Measurements from ENCODE around the gene MMP26. TPM values are rescaled to one million over a fixed set of nuclear protein-coding genes. Genes with fewer than 3 reads are reported as not detected.
A peak's percentile ranks its signal among the peaks of the same experiment; 100 is the strongest.

MMP26 gene
- total RNA-seq, result not detected

DNA sequence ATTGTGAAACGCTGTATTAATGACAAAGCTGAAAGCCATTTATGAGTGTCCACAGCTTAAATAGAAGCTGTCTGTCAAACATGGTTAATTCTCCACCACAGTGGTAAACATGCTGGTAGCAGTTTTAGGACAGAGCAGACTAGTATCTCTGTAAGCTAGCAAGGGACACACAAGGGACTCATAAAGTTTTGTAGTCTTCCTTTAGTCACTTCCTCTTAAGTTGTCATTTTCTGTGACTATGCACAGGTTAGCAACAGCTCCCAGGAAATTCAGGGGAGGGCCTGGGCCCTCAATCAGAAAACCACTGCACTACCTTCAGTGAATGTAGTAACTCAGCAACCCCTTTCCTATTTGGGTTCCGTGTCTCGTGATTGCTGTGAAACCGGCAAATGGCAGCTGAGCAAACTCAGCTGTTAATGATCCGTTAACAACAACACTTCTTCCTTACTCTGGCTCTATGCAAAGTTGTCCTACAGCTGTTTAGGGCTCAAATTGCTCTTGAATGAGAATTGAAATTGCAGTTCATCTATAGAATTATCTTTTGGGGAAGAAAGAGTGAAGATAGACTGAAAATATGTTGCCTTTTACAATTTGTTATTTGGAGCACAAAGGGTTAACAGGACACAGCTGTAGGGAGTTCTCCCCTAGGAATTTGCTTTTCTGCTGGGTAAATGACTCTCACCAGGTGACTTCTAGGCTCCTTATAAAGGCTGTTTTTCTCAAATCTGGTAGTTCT is at the start of gene MMP26:
Gene MMP26 (plus strand): TSS at position 731 of the 736 bp plus-strand sequence.
- intact Hi-C loops (cut with DNase I), result no loop called here
- WGBS, 2 donors, result 8 to 17% methylated on average over 5 of the region's 5 CpGs
- ATAC-seq (peak; percentile 45), DNase-seq (peak in 3 of 4 donors; percentile 21 to 53 (median 29))
- H3K36me3 ChIP-seq (replicated peaks in 1 of 2; ENCODE audit: insufficient read depth in 1 of 2, low read depth in 2 of 2), result no peaks in the 10 kb centered on the region
- H3K27ac ChIP-seq, result no peak within 1 kb of the TSS
- TF ChIP-seq, protein P1, sequence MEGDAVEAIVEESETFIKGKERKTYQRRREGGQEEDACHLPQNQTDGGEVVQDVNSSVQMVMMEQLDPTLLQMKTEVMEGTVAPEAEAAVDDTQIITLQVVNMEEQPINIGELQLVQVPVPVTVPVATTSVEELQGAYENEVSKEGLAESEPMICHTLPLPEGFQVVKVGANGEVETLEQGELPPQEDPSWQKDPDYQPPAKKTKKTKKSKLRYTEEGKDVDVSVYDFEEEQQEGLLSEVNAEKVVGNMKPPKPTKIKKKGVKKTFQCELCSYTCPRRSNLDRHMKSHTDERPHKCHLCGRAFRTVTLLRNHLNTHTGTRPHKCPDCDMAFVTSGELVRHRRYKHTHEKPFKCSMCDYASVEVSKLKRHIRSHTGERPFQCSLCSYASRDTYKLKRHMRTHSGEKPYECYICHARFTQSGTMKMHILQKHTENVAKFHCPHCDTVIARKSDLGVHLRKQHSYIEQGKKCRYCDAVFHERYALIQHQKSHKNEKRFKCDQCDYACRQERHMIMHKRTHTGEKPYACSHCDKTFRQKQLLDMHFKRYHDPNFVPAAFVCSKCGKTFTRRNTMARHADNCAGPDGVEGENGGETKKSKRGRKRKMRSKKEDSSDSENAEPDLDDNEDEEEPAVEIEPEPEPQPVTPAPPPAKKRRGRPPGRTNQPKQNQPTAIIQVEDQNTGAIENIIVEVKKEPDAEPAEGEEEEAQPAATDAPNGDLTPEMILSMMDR (IDR thresholded peaks at IDR 0.05), result no peak
- no peak for TF ChIP-seq POLR2A (IDR thresholded peaks at IDR 0.05)
- no peaks in the 10 kb centered on the region for H3K9me3 ChIP-seq
- no peaks in the 10 kb centered on the region for H3K27me3 ChIP-seq
- H3K4me1 ChIP-seq, result peaks cover 14% of the 10 kb centered on the region
- H3K4me3 ChIP-seq, result no peak within 1 kb of the TSS

DNA sequence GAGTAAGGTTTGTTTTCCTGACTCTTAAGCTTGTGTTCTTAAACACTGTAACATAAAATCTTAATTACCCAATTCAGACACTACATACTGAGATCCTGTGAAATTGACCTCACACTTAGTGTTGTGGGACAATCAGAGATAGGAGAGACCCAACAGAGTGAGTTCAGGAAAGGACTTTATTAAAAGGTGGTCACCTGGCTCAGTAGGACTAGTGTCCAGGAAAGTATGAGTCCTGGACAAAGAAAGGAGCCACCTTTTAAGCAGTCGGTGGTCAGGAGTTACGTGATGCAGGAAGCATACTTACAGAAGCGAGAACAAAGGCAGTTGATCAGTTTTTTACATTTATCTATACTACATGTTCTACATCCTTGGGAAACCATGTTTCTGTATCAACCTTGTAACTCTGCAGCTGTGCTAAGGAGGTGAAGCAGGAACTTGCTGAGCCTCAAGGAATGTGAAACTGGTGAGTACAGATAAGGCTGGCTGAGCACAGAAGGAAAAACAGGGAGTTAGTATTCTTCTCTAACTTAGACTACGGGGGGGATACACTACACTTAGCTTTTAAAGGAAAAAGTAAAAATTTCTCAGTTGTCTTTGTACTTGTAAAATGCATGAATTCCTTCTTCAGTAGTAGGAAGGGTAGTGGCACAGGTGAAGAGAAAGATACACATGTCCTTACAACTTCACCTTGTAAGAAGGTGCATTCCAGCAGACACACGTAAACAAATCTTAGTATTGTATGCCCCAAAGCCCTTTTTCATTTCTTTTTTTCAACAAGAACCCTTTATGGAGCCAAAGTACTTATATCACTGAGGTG is 45.7 kb upstream of the MMP26 start:
- no peaks in the 10 kb centered on the region for H3K4me1 ChIP-seq
- no peak overlapping the region for H3K4me3 ChIP-seq
- H3K9me3 ChIP-seq, result no peaks in the 10 kb centered on the region
- no peak for TF ChIP-seq POLR2A (IDR thresholded peaks at IDR 0.05)
- TF ChIP-seq, protein P1 (IDR thresholded peaks at IDR 0.05), result no peak
- no peaks in the 10 kb centered on the region for H3K36me3 ChIP-seq (replicated peaks in 1 of 2; ENCODE audit: insufficient read depth in 1 of 2, low read depth in 2 of 2)
- DNase-seq (no peak), ATAC-seq (no peak)
- no peak overlapping the region for H3K27ac ChIP-seq
- intact Hi-C loops (cut with DNase I), result no loop called here
- WGBS, 2 donors, result 49 to 74% methylated on average over 5 of the region's 5 CpGs
- H3K27me3 ChIP-seq, result no peaks in the 10 kb centered on the region

DNA sequence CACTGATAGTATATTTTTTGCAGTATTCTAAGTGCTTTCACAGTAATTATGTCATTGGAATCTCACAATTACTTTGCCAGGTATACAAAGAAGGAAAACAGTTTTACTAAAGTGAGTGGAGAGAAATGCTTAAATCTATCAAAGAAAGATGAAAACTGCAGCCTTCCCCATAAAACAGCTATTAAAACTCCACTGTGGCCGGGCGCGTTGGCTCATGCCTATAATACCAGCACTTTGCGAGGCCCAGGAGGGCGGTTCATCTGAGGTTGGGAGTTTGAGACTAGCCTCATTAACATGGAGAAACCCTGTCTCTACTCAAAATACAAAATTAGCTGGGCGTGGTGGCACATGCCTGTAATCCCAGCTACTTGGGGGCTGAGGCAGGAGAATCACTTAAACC is 41.7 kb upstream of the MMP26 start:
- Histone ChIP-seq H3K9me3 (no peaks in the 10 kb centered on the region), H3K27ac (no peak overlapping the region), H3K4me3 (no peak overlapping the region), H3K27me3 (no peaks in the 10 kb centered on the region), H3K36me3 (replicated peaks in 1 of 2; ENCODE audit: insufficient read depth in 1 of 2, low read depth in 2 of 2) (no peaks in the 10 kb centered on the region), H3K4me1 (no peaks in the 10 kb centered on the region)
- TF ChIP-seq POLR2A (IDR thresholded peaks at IDR 0.05), result no peak
- TF ChIP-seq, protein P1 (IDR thresholded peaks at IDR 0.05), result no peak
- ATAC-seq, result no peak
- no peak for DNase-seq
- intact Hi-C loops (cut with DNase I), result no loop called here
- 86 to 87% methylated on average over 6 of the region's 6 CpGs for WGBS, 2 donors

DNA sequence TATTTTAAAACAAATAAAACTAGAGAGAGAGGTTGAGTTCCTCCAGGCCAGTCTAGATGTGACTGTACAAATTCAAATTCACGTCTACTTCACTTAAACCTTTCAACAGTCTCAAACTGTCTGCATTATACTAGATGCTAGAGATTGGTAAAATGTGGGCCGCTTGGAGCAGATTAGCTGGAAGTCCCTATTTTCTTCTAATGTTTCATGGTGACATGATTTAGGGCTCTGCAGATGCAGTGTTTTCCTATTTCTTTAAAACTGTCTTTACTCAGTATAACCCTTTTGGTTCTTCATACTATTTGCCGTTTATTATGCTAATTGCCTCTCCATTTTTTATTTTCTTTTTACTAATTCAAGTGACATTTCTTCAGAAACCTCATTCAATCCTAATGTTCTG is 40.4 kb upstream of the MMP26 start:
- Histone ChIP-seq H3K27ac (no peak overlapping the region), H3K4me3 (no peak overlapping the region), H3K27me3 (no peaks in the 10 kb centered on the region), H3K4me1 (no peaks in the 10 kb centered on the region), H3K36me3 (replicated peaks in 1 of 2; ENCODE audit: insufficient read depth in 1 of 2, low read depth in 2 of 2) (no peaks in the 10 kb centered on the region), H3K9me3 (no peaks in the 10 kb centered on the region)
- 71 to 82% methylated on average over 3 of the region's 3 CpGs for WGBS, 2 donors
- DNase-seq (no peak), ATAC-seq (no peak)
- no peak for TF ChIP-seq POLR2A (IDR thresholded peaks at IDR 0.05)
- intact Hi-C loops (cut with DNase I), result no loop called here

DNA sequence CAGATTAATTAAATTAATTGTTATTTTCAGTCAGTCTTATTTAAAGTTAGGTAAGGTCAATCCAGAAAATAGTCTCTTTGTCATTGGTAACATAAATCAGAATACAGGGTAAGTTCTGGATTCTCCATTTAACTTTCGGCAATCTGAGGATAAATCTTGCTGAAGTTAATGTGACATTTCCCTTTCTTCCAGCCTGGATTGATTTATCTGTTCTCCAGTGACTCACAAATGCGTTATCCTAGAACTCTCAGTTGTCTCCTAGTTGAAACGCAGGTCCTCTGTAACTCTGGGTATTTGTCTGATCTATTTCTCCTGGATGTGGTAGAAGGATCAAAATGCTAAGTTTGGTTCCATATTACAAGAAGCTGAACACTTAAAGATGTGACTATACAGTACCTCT is 39.8 kb upstream of the MMP26 start:
- Histone ChIP-seq H3K36me3 (replicated peaks in 1 of 2; ENCODE audit: insufficient read depth in 1 of 2, low read depth in 2 of 2) (no peaks in the 10 kb centered on the region), H3K4me1 (no peaks in the 10 kb centered on the region), H3K4me3 (no peak overlapping the region), H3K9me3 (no peaks in the 10 kb centered on the region), H3K27ac (no peak overlapping the region), H3K27me3 (no peaks in the 10 kb centered on the region)
- no peak for TF ChIP-seq POLR2A (IDR thresholded peaks at IDR 0.05)
- TF ChIP-seq, protein P1 (IDR thresholded peaks at IDR 0.05), result no peak
- 70 to 71% methylated on average over 3 of the region's 3 CpGs for WGBS, 2 donors
- ATAC-seq (no peak), DNase-seq (no peak)
- intact Hi-C loops (cut with DNase I), result no loop called here
